GM15510 (cell line): ENCODE results near the gene ARHGEF17.

Source experiments
- POLR2A ChIP-seq: IDR thresholded peaks from 3 replicates; pipeline ENCODE4 v1.6.1; 2011; ENCODE audit warnings: borderline replicate concordance; ENCODE audit not compliant: insufficient read length; ENCODE audit errors: extremely low read depth

Gene ARHGEF17

DNA sequence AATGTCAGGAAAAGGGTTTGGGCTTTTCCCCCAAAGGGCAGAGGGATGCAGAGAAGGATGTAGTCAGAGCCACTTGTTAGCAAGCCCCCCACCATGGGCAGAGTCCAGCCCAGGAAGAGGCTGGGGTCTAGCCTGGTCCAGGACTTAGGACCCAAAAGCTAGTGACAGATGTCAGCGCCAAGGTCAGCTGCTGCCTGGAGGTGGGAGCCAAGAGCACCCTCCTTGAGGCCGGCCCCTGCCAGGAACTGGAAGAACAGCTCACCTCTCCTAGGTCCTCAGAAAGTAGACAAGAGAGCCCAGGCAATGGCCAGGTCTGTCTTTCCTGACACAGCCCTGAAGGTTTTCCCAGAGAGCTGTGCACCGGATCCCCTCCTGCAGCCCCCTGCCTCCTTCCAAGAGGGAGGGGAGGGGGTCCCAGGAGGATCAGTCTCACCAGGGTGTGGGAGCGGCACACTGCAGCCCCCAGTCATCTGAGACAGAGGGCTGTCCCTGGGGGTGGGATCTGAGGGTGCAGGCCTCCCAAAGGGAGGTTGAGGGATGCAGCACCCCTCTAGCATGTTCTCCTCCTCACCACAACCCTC, 14.6 kb upstream of the ARHGEF17 start:
- TF ChIP-seq POLR2A, result no peak

DNA sequence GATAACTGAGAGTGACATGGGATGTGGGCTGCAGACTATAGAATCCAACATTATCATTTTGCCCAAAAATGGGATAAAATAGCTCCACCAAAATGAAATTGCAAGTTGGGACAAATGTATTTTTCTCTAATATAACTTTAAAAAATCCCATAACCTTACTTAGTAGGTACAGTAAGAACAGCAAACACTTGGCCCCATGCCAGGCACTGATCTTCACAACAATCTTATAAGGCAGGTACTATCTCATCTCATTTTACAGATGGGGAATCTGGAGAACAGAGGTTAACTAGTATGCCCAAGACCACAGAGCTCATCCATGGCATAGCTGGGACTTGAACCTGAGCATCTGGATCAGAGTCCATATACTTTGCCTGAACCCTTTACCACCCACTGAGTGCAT, 13.5 kb upstream of the ARHGEF17 start:
- TF ChIP-seq POLR2A, result no peak

DNA sequence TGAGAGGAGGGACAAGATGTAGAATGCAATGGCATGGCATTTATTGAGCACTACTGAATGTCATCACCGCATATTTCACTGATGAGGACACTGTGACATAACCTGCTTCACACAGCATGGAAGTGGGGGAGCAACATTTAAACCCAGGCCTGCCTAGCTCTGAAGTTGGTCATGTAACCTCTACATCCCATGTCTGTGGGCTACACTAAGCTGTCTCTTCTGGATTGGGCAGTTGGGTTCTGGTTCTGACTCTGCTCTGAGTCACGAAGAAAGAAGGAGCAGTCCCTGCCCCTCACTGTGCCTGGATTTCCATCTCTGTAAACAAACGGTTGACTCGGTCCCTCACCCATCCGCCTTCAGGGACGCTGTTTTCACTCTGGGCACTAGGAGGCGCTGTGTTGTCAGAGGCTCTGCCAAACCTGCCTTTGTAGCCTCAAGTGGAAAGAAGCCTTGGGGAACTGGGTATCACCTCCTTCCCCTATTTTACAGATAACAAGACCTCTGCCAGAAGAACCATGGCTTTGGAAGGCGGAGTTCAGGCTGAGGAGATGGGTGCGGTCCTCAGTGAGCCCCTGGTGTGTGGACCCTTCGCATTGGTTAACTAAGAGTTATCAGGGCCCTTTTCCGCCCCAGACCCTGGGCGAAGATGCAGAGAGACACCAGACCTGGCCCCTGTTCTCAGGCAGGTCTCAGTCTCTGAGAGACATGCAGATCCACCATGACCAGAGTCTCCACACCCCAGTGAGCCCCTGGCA, 12.7 kb upstream of the ARHGEF17 start:
- no peak for TF ChIP-seq POLR2A

DNA sequence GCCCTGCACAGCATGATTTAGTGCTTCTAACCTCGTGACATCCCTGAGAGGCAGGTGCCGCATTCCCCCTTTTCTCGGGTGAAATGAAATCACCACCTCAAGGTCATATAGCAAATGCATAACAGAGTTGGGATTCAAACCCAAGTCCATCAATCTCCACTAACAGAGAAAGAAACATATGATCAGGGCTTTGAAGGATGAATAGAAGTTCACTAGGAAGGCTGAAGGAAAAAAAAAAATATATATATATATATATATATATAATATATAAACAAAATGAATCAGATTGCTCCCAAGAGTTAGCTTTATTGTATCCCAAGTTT, 12.1 kb upstream of the ARHGEF17 start:
- TF ChIP-seq POLR2A, result no peak

DNA sequence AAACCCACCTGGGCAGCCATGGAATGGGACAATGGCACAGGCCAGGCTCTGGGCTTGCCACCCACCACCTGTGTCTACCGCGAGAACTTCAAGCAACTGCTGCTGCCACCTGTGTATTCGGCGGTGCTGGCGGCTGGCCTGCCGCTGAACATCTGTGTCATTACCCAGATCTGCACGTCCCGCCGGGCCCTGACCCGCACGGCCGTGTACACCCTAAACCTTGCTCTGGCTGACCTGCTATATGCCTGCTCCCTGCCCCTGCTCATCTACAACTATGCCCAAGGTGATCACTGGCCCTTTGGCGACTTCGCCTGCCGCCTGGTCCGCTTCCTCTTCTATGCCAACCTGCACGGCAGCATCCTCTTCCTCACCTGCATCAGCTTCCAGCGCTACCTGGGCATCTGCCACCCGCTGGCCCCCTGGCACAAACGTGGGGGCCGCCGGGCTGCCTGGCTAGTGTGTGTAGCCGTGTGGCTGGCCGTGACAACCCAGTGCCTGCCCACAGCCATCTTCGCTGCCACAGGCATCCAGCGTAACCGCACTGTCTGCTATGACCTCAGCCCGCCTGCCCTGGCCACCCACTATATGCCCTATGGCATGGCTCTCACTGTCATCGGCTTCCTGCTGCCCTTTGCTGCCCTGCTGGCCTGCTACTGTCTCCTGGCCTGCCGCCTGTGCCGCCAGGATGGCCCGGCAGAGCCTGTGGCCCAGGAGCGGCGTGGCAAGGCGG, 11.4 kb upstream of the ARHGEF17 start:
- TF ChIP-seq POLR2A, result no peak

DNA sequence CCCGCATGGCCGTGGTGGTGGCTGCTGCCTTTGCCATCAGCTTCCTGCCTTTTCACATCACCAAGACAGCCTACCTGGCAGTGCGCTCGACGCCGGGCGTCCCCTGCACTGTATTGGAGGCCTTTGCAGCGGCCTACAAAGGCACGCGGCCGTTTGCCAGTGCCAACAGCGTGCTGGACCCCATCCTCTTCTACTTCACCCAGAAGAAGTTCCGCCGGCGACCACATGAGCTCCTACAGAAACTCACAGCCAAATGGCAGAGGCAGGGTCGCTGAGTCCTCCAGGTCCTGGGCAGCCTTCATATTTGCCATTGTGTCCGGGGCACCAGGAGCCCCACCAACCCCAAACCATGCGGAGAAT, 10.9 kb upstream of the ARHGEF17 start:
- no peak for TF ChIP-seq POLR2A

DNA sequence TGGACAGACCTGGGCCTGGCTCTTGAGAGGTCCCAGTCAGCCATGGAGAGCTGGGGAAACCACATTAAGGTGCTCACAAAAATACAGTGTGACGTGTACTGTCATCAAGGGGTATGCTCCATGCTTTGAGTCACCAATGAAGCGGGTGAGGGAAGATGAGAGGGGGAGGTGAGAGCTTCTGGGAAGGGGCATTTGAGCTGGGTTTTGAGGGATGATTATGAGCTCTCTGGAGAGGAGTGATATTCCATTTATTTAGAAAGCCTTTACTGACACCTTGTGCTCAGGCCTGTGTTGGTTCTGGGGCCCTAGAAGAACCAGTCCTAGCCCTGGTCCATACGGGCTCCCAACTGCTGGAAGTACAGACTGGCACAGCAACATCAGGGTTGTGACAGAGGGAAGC, 10.4 kb upstream of the ARHGEF17 start:
- no peak for TF ChIP-seq POLR2A

DNA sequence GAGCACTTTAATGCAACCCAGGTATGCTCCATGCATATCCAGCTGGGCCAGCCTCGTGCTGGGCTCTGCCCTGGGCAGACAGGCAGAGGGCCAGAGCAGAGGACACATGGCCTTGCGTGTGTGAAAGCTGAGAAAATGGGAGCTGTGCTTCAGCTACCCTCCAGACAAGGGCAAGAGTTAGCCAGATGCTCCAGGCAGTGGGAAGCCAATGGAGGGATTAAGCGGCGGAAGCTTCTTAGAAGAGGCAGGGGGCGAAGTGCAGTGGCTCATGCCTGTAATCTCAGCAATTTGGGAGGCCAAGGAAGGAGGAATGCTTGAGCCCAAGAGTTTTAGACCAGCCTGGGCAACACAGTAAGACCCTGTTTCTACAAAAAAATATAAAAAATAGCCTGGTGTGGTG, 9.8 kb upstream of the ARHGEF17 start:
- TF ChIP-seq POLR2A, result no peak

DNA sequence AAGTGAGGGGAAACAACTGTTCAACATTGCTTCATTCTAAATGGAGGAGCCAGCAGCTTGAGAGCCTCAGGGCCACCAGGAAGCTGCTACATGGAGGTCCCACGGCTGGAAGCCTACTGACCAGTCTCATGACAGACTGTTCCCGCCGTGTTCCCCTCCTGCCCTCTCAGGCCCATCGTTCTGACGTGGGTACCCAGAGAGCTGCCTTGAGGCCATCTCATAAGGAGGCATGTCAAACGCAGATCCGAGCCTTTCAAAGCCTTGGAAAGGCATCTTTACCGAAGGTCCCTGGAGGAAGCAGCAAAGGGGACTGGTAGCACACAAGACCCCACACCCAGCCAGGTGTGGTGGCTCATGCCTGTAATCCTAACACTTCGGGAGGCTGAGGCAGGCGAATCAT, 8.3 kb upstream of the ARHGEF17 start:
- TF ChIP-seq POLR2A, result no peak

DNA sequence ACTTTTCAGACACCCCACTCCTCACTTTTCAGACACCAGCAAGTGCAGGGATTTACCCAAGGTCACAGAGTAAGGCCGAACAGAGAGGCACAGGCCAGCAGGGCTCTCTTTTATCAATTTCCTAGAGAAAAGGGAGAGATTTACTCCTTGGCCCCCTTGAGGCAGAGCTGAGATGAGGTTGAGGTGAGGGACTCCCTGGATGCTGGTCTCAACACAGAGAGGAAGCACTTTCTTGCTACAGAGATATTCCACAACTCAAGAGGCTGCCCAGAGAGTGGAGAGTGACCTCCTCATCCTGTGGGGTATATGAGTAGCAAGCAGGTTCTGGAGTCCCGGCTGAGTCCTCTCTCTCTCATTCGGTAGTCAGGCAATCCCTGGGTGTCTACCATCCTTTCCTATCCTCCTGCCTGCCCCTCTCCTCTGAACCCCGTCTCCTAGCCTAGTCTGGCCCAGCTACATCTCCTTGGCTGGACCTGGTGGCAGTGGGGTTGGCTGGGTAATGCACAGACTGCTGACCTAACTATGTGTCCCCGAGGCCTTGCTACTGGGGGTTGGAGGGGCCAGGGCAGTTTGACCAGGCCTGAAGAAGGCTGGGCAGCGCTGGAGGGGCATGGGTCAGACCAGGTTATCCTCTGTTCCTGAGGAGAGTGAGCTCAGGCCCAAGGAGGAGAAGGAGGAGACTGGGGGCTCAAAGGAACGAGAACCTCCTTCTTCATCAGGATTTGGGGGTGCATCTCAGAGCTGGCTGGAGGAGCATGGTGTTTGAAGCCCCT, 1.8 kb upstream of the ARHGEF17 start:
- no peak for TF ChIP-seq POLR2A

DNA sequence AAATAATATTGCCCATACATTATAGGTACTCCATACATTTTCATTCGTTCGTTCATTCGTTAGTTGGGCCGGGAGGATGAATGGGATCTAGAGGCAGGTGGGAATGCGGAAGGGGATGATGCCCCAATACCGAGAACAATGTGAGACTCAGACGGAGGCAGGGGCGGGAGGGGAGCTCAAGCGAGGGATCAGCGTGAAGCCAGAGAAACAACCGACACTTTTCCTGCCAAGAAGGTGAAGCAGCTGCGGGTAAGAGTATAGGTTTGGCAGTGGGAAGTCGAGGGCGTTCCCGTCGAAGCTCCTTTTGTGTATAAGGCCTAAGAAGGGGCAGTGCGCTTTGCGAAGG, 1.1 kb upstream of the ARHGEF17 start:
- TF ChIP-seq POLR2A, result no peak

DNA sequence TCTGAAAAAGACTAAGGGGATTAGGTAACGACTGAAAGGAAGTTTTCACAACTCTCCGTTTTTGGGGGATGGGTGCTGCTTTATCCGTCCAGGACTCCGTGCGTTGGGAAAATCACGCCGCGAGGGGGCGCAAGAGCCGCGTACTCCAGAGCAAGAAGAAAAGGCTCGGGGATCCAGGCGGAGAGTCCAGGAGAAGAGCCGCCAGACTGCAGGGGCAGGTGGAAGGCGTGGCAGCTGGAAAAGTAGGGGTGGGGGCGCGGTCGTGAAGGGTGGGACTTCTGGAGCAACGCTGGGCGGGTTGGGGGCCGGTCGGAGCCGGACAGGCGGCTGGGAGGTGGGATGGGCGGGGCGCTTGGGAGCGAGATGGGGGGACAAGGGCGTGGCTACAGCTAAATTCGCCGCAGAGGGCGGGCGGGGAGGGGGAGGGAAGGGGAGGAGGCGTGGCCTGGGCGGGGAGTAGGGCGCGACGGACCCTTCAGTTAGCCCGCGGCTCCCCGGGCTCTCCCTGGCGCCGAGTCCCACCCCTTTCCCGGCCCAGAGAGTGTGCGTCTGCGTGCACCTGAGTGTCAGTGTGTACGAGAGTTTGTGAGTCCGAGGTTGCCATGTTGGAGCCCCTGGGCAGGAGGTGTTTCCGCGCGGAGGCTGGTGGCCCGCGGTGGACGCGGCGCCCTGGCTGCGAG, 613 bp upstream of the ARHGEF17 start:
- TF ChIP-seq POLR2A, result peak; percentile 61

DNA sequence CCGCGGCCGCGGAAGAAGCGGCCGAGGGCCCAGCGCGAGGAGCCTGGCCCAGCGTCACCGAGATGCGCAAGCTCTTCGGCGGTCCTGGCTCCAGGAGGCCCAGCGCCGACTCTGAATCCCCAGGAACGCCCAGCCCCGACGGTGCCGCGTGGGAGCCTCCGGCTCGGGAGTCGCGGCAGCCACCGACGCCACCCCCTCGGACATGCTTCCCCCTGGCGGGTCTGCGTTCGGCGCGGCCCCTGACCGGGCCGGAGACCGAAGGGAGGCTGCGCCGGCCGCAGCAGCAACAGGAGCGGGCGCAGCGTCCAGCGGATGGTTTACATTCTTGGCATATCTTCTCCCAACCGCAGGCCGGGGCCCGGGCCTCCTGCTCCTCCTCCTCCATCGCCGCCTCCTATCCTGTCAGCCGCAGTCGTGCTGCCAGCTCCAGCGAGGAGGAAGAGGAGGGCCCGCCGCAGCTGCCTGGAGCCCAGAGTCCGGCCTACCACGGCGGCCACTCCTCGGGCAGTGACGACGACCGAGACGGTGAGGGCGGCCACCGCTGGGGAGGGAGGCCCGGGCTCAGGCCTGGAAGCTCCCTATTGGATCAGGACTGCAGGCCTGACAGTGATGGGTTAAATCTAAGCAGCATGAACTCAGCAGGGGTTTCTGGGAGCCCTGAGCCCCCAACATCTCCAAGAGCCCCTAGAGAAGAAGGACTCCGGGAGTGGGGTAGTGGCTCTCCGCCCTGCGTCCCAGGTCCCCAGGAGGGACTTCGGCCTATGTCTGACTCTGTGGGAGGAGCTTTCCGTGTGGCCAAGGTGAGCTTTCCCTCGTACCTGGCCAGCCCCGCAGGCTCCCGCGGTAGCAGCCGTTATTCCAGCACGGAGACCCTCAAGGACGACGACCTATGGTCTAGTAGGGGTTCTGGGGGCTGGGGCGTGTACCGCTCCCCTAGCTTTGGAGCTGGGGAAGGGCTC, 1.2 kb downstream of the ARHGEF17 start:
- TF ChIP-seq POLR2A, result no peak

DNA sequence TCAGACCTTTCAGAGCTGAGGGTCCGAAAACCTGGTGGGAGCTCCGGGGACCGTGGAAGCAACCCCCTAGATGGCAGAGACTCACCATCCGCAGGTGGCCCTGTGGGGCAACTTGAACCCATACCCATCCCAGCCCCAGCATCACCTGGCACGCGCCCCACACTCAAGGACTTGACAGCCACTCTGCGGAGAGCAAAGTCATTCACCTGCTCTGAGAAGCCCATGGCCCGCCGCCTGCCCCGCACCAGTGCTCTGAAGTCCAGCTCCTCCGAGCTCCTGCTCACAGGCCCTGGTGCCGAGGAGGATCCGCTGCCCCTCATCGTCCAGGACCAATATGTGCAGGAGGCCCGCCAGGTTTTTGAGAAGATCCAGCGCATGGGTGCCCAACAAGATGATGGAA, 2.0 kb downstream of the ARHGEF17 start:
- no peak for TF ChIP-seq POLR2A
